Lung microvascular endothelial cell (primary cell): Measurements from ENCODE around the gene CYB5D1. TPM values are rescaled to one million over a fixed set of nuclear protein-coding genes. Genes with fewer than 3 reads are reported as not detected.

Experiments
- DNase-seq, 2 donors: peaks; one replicate each; pipeline versions ENCODE4 v3.0.0 to v3.0.0-alpha.2; 2010; ENCODE audit warnings: low read depth in 2 of 2
- total RNA-seq: library from RNA; depleted of rRNA; stranded (reverse); fragments of >200 nt; gene quantifications from 2 replicates; pipeline ENCODE4 v1.2.1, GENCODE V29; 2014

Gene CYB5D1
- total RNA-seq, 1 donor from 2014 or later = 5.6 TPM

- peak; percentile 28 to 29 for DNase-seq
These were observed 27.8 kb downstream of the CYB5D1 start for GRCh38 chr17:7885367-7886226.

- DNase-seq = peak; percentile 23 to 40
These were observed 28.6 kb downstream of the CYB5D1 start for GRCh38 chr17:7886227-7887037.

GRCh38 chr17:7887038-7887481 is 29.3 kb downstream of the CYB5D1 start:
- no peak for DNase-seq

GRCh38 chr17:7887482-7888183 is 29.8 kb downstream of the CYB5D1 start:
- DNase-seq = peak; percentile 94 to 97

- DNase-seq = peak; percentile 12 to 27
These were observed 30.5 kb downstream of the CYB5D1 start, which contains the start of gene CHD3 for GRCh38 chr17:7888184-7888920. TSS of gene CHD3 (plus strand) at chr17:7888789. CDS start at chr17:7889001, 212 bp downstream.

GRCh38 chr17:7889166-7889955 is 31.6 kb downstream of the CYB5D1 start:
- peak; percentile 77 to 88 for DNase-seq

GRCh38 chr17:7893187-7893880 is 35.5 kb downstream of the CYB5D1 start:
- no peak for DNase-seq

GRCh38 chr17:7894226-7894625 is 36.4 kb downstream of the CYB5D1 start:
- DNase-seq = no peak

GRCh38 chr17:7894866-7895265 is 37.1 kb downstream of the CYB5D1 start:
- no peak for DNase-seq

GRCh38 chr17:7897090-7897489 is 39.3 kb downstream of the CYB5D1 start:
- DNase-seq = no peak

GRCh38 chr17:7897773-7898172 is 40.0 kb downstream of the CYB5D1 start:
- DNase-seq = peak; percentile 73 to 86

- no peak for DNase-seq
These were observed 45.6 kb downstream of the CYB5D1 start for GRCh38 chr17:7903154-7904103.

GRCh38 chr17:7909089-7909488 is 51.3 kb downstream of the CYB5D1 start:
- no peak for DNase-seq

- DNase-seq = no peak
These were observed 52.5 kb downstream of the CYB5D1 start for GRCh38 chr17:7910281-7910680.

- no peak for DNase-seq
These were observed 52.9 kb downstream of the CYB5D1 start for GRCh38 chr17:7910711-7911110.

GRCh38 chr17:7911116-7911515 is 53.3 kb downstream of the CYB5D1 start:
- DNase-seq = no peak
